AG08395 (cell line): ENCODE results near the gene OCA2.

ENCODE experiments used
- DNase-seq: peaks from one replicate; pipeline ENCODE4 v3.0.0; 2012; ENCODE audit warnings: mixed read lengths, low spot score

The OCA2 gene

GRCh38 chr15:28079313-28079969 lies 19.7 kb downstream of the OCA2 start:
- no peak for DNase-seq

DNA sequence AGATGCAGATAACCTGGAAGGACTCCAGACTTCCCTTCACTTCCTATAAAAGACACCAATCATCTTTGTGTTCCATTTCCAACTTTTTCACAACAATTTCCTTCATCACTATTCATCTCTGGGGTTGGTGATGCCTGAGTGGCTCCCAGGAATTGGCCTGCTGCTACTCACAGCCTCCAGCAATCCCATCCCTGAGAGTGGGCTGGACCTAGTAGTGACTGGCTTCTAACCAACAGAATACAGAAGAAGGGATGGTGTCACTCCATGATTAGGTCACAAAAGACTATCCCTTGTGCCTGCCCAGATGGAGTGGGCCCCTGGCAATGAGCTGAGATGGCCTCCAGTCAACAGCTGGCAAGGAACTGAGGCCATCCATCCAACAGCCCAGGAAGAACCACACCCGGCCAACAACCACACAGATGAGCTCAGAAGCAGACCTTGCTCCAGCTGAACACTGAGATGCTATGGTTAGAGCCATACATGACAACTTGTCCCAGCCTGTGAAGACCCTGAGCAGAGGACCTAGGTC lies 20.9 kb downstream of the OCA2 start:
- no peak for DNase-seq

DNA sequence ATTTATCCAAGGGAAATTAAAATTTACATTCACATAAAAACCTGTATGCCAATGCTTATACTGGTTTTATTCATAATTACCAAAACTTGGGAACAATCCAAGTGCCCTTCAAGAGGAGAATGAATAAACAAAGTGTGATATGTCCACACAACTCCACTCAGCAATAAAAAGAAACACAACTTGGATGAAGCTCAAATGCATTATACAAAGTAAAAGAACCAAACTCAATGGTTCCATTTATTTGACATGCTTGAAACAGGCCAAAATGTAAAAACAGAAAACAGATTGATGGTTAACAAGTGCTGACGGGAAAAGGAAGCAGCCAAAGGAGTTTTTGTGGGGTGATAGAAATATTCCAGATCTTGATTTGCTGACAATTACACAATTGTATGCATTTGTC lies 23.5 kb downstream of the OCA2 start:
- DNase-seq, result no peak

GRCh38 chr15:28068930-28069329 lies 30.2 kb downstream of the OCA2 start:
- no peak for DNase-seq

DNA sequence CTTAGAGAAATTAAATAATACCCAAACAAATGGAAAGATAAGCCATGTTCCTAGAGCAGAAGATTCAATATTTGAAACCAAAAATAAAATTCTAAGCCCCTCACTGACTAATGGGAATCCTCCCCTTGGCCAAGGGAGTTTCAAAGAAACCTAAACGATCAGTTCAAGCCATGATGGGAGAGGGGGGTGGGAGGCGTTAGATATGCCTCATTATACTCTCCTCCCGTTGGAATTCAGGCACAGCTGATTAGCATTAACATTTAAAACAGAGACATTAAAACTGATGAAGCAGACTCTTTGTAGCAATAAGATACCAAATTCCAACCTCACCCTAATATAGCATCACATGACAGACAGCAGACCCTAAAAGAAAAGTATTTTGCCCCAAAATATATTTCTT lies 32.9 kb downstream of the OCA2 start:
- DNase-seq, result no peak

DNA sequence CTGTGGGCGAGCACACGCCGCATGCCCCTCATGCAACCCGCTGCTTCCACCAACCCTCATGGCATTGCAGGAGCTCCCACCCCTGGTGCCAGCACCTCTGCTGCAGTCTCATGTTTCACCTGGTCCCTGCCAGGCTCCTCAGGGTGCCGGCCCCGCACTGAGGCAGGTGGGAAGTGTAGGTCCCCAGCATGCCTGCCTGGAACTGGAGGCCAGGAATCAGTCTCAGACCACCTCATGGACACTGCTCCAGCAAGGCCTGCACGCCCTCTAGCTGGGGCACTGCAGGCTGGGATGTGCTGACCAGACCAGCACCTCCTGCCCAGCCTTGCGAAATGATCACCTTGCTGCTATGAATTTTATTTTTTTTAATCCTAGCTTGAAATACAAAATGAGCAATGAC lies 39.1 kb downstream of the OCA2 start:
- no peak for DNase-seq

- no peak for DNase-seq
Observed at GRCh38 chr15:28058082-28058481, 41.0 kb downstream of the OCA2 start.

DNA sequence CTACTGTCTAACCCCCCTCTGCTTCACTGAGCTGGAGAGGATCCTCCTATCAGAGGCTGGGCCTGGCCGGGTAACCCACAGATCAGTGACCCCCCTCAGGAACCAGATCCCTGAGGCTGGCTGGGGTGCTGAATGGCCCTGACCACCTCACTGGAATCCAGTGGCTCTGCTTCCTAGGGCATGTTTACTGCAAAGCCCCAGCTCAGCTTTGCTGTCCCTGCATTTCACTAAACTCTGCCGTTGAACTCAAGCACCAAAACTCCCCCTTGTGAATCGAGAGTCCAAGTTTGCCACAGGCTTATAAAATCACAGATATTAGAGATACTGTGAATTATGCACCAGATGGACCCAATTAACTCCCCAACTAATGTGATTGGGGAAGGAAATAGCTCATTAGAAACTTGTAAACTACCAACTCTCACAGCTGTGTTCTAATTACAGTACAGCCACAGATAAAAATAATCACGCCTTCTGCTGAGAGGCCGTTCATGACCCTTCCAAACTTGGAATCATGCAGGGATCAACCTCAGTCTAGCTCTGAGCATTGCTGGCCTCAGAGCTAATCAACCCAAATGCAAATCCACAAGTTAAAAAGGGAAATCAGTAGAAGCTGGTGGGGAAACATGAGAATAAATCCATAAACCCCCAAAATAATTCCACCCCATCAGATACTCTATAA lies 47.0 kb downstream of the OCA2 start:
- DNase-seq, result no peak

DNA sequence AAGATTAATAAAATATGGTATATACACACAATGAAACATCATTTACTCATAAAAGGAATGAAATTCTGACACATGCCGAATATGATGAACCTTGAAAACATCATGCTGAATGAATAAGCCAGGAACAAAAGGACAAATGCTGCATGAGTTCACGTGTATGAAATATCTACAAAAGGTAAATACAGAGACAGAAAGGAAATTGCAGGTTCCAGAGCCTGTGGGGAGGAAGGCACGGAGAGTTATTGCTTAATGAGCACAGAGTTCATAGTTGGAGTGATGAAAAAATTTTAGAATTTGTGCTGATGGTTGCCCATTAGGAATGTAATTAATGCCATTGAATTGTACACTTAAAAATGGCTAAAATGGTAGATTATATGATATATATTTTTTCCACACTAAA lies 49.5 kb downstream of the OCA2 start:
- DNase-seq, result no peak

DNA sequence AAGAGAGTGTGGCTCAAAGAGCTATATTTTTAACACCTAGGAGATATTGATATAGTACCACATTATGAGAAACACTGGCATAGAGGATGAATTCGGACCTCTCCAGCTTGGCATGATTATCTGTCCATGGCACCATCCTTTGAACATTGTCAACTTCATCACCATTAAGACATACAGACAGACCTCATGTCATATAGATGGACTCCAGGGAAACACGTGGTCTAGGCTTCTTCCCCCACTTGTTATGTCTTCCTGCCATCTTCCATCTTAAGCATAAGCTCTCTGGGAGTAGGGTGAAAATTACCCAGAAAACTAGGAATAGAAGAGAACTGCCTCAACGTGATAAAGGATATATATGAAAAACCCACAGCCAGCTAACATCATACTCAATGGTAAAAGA lies 51.8 kb downstream of the OCA2 start:
- DNase-seq, result no peak

DNA sequence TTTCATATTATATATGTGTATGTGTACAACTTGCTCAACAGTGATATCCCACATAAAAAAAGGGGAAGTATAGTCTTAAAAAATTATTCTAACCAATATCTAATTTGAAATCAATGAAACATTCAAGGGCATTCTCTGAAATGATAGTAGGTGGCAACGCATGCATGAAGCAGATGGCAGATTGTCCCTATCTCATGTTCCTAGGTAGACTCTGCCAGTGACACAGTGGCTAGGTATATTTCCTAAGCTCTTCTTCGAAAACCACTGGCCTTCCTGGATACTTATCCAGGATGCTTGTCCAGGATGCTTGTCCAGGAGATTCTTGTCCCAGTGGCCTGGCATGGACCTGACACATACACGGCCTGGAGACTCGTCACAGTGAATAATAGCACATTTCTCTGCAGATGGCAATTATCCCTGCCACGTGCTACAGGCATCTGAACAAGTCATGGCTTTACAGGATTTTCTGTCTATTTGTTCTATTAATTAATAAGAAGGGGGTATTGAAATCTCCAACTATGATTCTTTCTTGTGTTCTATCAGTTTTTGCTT lies 54.9 kb downstream of the OCA2 start:
- DNase-seq, result no peak

GRCh38 chr15:28043691-28044091 lies 55.4 kb downstream of the OCA2 start:
- no peak for DNase-seq

DNA sequence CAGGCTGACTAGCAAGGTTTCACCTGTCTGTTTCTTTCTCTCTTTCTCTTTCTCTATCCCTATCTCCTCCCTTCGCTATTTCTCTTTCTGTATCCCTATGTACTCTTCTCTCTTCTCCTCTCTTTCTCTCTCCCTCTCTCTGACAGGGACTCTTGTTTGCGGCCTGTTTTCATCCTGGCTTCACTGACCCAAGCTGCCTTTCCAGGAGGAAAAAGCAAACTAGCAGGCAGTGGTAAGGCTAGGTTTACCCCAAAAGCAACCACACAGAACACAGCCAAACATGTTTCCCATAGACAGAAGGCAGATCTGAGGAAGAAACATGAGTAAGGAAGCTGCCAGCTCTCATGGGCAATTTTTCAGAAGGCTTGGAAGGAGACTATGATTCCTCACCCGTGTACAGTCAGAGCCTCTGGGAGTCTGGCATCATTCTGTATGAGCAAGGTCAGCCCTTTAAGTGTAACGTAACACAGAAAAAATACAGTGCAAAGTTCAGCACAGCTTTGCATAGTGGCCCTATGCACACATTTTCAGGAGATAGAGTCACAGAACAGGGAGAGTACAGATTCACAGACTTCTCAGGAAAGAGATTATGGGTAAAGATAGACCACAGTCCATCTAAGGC lies 61.0 kb downstream of the OCA2 start:
- no peak for DNase-seq

DNA sequence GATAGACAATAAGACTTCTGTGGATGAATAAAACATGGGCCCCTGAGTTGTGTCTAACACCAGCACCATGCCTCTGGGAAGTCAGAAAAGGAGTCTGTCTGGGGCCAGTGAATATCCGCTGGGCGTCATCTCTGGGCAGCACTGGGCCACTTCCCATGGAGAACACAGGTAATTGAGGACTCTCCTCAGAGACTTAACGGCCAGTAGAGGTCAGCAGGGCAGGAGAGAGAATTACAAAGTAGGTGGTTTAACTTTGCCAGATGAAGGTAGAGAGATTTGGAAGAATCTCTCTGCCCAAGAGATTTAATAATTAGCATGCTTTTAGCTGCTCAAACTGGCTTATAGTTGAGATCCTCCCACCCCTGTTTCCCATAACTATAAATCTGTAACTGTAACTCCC lies 65.7 kb downstream of the OCA2 start:
- DNase-seq, result no peak

GRCh38 chr15:28030801-28031200 lies 68.3 kb downstream of the OCA2 start:
- DNase-seq, result no peak

- DNase-seq, result no peak
Observed at GRCh38 chr15:28027714-28028076, 71.4 kb downstream of the OCA2 start.

GRCh38 chr15:28026764-28027713 lies 72.1 kb downstream of the OCA2 start:
- DNase-seq, result no peak

- DNase-seq, result no peak
Observed at GRCh38 chr15:28026221-28026620, 72.9 kb downstream of the OCA2 start.

- DNase-seq, result no peak
Observed at GRCh38 chr15:28025413-28025812, 73.7 kb downstream of the OCA2 start.

DNA sequence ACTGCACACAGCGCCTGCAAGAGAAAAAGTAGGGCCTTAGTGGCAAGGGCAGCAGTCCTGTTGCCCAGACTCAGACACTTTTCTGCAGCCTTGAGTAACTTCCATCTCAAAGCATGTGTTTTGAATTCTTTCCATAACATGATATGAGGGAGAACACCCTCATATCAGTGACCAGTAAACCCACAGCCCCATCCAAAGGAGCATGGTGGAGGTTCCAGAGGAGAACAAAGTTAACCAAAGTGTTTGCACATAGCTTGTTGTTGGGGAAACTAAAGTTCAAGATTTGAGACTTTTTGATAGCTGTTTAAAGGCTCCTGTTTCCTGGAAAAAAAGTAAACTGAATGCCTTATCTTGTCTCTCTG lies 74.2 kb downstream of the OCA2 start:
- DNase-seq, result no peak

GRCh38 chr15:28023933-28024888 lies 74.9 kb downstream of the OCA2 start:
- no peak for DNase-seq
